WTC11 (cell line): ENCODE data around the gene PGLYRP2. TPM values are rescaled to one million over a fixed set of nuclear protein-coding genes. Genes with fewer than 3 reads are reported as not detected.

Source experiments
- ATAC-seq: fragments of 200-7000 bp; cut with Tn5 transposase; 2 replicates; pipeline ENCODE4 v1.10.0; 2021; ENCODE audit warnings: mild to moderate bottlenecking, moderate library complexity
- CTCF ChIA-PET: fragments of 300-600 bp; sonication (Branson Sonifier 250); formaldehyde crosslinking; loops from one replicate; lab custom pipeline; 2021; ENCODE audit warnings: antibody characterized with exemption; lab: Charles Lee
- POLR2A ChIA-PET: fragments of 350-600 bp; sonication (Branson Sonifier 250); formaldehyde crosslinking; loops from one replicate; lab custom pipeline; 2021; ENCODE audit warnings: antibody characterized with exemption; lab: Charles Lee
- DNase-seq: peaks from one replicate; pipeline ENCODE4 v3.0.0; 2021; ENCODE audit warnings: low spot score
- H3K27ac Mint-ChIP-seq: 2 replicates; pipeline ENCODE4 v1.8.0; 2021; ENCODE audit warnings: mixed read lengths
- H3K27me3 Mint-ChIP-seq: 2 replicates; pipeline ENCODE4 v1.8.0; 2021; ENCODE audit warnings: low read depth, mild to moderate bottlenecking, moderate library complexity, mixed read lengths
- H3K36me3 Mint-ChIP-seq: 2 replicates; pipeline ENCODE4 v1.8.0; 2021; ENCODE audit warnings: mixed read lengths
- H3K4me1 Mint-ChIP-seq: 2 replicates; pipeline ENCODE4 v1.8.0; 2022; ENCODE audit warnings: mixed read lengths
- H3K4me3 Mint-ChIP-seq: 2 replicates; pipeline ENCODE4 v1.8.0; 2021; ENCODE audit warnings: mild to moderate bottlenecking, moderate library complexity, mixed read lengths
- H3K9me3 Mint-ChIP-seq: 2 replicates; pipeline ENCODE4 v1.8.0; 2021; ENCODE audit warnings: mixed read lengths
- ATF3 ChIP-seq: sonication (generic); formaldehyde crosslinking; conservative IDR thresholded peaks from 2 replicates; pipeline ENCODE4 v1.8.1; 2022; ENCODE audit warnings: mild to moderate bottlenecking, missing genetic modification reagents
- ETV6 ChIP-seq: sonication (generic); formaldehyde crosslinking; IDR thresholded peaks from 2 replicates; pipeline ENCODE4 v1.8.1; 2022; ENCODE audit warnings: mild to moderate bottlenecking, missing genetic modification reagents
- FOXK1 ChIP-seq: sonication (generic); formaldehyde crosslinking; IDR thresholded peaks from 2 replicates; pipeline ENCODE4 v1.8.0; 2022; ENCODE audit warnings: mild to moderate bottlenecking, moderate library complexity, missing genetic modification reagents
- KAT7 ChIP-seq: sonication (generic); formaldehyde crosslinking; IDR thresholded peaks from 2 replicates; pipeline ENCODE4 v1.8.1; 2023; ENCODE audit warnings: missing genetic modification reagents, mild to moderate bottlenecking, borderline replicate concordance
- MXD4 ChIP-seq: fragments of 250-450 bp; sonication (Bioruptor Pico); IDR thresholded peaks from 2 replicates; pipeline ENCODE4 v1.8.0; 2021; ENCODE audit warnings: mild to moderate bottlenecking, moderate library complexity, borderline replicate concordance
- NFATC4 ChIP-seq: fragments of 250-450 bp; sonication (Bioruptor Pico); IDR thresholded peaks from 2 replicates; pipeline ENCODE4 v1.9.0; 2021; ENCODE audit warnings: mild to moderate bottlenecking
- RORB ChIP-seq: fragments of 250-450 bp; sonication (Bioruptor Pico); IDR thresholded peaks from 2 replicates; pipeline ENCODE4 v1.9.0; 2021; ENCODE audit warnings: mild to moderate bottlenecking
- SOX15 ChIP-seq: fragments of 250-450 bp; sonication (Bioruptor Pico); IDR thresholded peaks from 2 replicates; pipeline ENCODE4 v1.9.0; 2021; ENCODE audit warnings: mild to moderate bottlenecking
- TEAD4 ChIP-seq: sonication (generic); formaldehyde crosslinking; IDR thresholded peaks from 2 replicates; pipeline ENCODE4 v1.8.0; 2022; ENCODE audit warnings: mild to moderate bottlenecking, missing genetic modification reagents
- ZBTB21 ChIP-seq: sonication (generic); formaldehyde crosslinking; IDR thresholded peaks from 2 replicates; pipeline ENCODE4 v1.8.1; 2023; ENCODE audit warnings: mild to moderate bottlenecking, missing genetic modification reagents, borderline replicate concordance
- ZNF219 ChIP-seq: sonication (generic); formaldehyde crosslinking; IDR thresholded peaks from 2 replicates; pipeline ENCODE4 v1.8.0; 2023; ENCODE audit warnings: missing genetic modification reagents, mild to moderate bottlenecking, borderline replicate concordance
- ZNF232 ChIP-seq: sonication (generic); formaldehyde crosslinking; IDR thresholded peaks from 2 replicates; pipeline ENCODE4 v1.8.0; 2022; ENCODE audit warnings: mild to moderate bottlenecking, missing genetic modification reagents
- ZNF263 ChIP-seq: sonication (generic); formaldehyde crosslinking; IDR thresholded peaks from 2 replicates; pipeline ENCODE4 v1.8.1; 2022; ENCODE audit warnings: low read depth, mild to moderate bottlenecking, moderate library complexity, missing genetic modification reagents
- ZNF671 ChIP-seq: fragments of 250-450 bp; sonication (Bioruptor Pico); IDR thresholded peaks from 2 replicates; pipeline ENCODE4 v1.8.0; 2021; ENCODE audit warnings: mild to moderate bottlenecking
- ZSCAN18 ChIP-seq: fragments of 250-450 bp; sonication (Bioruptor Pico); IDR thresholded peaks from 2 replicates; pipeline ENCODE4 v2.1.2; 2022; ENCODE audit warnings: mild to moderate bottlenecking, moderate library complexity
- total RNA-seq: library from RNA; stranded (reverse); gene quantifications from 3 replicates; pipeline ENCODE4 v1.2.3, GENCODE V29; 2021
- TF ChIP-seq, protein P1 (sequence below): fragments of 200-600 bp; IDR thresholded peaks from 2 replicates; pipeline ENCODE4 v1.8.0; 2022; ENCODE audit warnings: antibody characterized with exemption
- TF ChIP-seq, protein P2 (sequence below): sonication (generic); formaldehyde crosslinking; IDR thresholded peaks from 2 replicates; pipeline ENCODE4 v1.8.1; 2022; ENCODE audit warnings: low read depth, missing genetic modification reagents, borderline replicate concordance
- TF ChIP-seq, protein P3 (sequence below): sonication (generic); formaldehyde crosslinking; IDR thresholded peaks from 2 replicates; pipeline ENCODE4 v1.8.1; 2022; ENCODE audit warnings: missing genetic modification reagents, borderline replicate concordance
- TF ChIP-seq, protein P4 (sequence below): sonication (generic); formaldehyde crosslinking; IDR thresholded peaks from 2 replicates; pipeline ENCODE4 v1.8.0; 2022; ENCODE audit warnings: mild to moderate bottlenecking, missing genetic modification reagents

Gene PGLYRP2
- total RNA-seq, 1 experiment from 2014 or later, result not detected

GRCh38 chr19:15501596-15501995, 22.3 kb upstream of the PGLYRP2 start (continued):
- TF ChIP-seq, protein P1, sequence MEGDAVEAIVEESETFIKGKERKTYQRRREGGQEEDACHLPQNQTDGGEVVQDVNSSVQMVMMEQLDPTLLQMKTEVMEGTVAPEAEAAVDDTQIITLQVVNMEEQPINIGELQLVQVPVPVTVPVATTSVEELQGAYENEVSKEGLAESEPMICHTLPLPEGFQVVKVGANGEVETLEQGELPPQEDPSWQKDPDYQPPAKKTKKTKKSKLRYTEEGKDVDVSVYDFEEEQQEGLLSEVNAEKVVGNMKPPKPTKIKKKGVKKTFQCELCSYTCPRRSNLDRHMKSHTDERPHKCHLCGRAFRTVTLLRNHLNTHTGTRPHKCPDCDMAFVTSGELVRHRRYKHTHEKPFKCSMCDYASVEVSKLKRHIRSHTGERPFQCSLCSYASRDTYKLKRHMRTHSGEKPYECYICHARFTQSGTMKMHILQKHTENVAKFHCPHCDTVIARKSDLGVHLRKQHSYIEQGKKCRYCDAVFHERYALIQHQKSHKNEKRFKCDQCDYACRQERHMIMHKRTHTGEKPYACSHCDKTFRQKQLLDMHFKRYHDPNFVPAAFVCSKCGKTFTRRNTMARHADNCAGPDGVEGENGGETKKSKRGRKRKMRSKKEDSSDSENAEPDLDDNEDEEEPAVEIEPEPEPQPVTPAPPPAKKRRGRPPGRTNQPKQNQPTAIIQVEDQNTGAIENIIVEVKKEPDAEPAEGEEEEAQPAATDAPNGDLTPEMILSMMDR, result no peak
- no peak for TF ChIP-seq KAT7
- no peak for TF ChIP-seq FOXK1 (CRISPR knock-in tag)
- TF ChIP-seq, protein P2, sequence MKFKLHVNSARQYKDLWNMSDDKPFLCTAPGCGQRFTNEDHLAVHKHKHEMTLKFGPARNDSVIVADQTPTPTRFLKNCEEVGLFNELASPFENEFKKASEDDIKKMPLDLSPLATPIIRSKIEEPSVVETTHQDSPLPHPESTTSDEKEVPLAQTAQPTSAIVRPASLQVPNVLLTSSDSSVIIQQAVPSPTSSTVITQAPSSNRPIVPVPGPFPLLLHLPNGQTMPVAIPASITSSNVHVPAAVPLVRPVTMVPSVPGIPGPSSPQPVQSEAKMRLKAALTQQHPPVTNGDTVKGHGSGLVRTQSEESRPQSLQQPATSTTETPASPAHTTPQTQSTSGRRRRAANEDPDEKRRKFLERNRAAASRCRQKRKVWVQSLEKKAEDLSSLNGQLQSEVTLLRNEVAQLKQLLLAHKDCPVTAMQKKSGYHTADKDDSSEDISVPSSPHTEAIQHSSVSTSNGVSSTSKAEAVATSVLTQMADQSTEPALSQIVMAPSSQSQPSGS (CRISPR knock-in tag), result no peak
- TF ChIP-seq NFATC4, result no peak
- no peak for TF ChIP-seq ZNF671 (CRISPR knock-in tag)
- no peak for TF ChIP-seq ZSCAN18 (CRISPR knock-in tag)

GRCh38 chr19:15498910-15499309, 19.6 kb upstream of the PGLYRP2 start:
- TF ChIP-seq ZNF219 (CRISPR knock-in tag) (no peak), KAT7 (no peak), ETV6 (CRISPR knock-in tag) (no peak), MXD4 (CRISPR knock-in tag) (no peak), ZNF263 (CRISPR knock-in tag) (no peak), TEAD4 (CRISPR knock-in tag) (no peak), ATF3 (CRISPR knock-in tag) (no peak), RORB (CRISPR knock-in tag) (no peak), SOX15 (CRISPR knock-in tag) (no peak), ZBTB21 (CRISPR knock-in tag) (no peak), ZNF232 (CRISPR knock-in tag) (no peak)
- TF ChIP-seq, protein P3, sequence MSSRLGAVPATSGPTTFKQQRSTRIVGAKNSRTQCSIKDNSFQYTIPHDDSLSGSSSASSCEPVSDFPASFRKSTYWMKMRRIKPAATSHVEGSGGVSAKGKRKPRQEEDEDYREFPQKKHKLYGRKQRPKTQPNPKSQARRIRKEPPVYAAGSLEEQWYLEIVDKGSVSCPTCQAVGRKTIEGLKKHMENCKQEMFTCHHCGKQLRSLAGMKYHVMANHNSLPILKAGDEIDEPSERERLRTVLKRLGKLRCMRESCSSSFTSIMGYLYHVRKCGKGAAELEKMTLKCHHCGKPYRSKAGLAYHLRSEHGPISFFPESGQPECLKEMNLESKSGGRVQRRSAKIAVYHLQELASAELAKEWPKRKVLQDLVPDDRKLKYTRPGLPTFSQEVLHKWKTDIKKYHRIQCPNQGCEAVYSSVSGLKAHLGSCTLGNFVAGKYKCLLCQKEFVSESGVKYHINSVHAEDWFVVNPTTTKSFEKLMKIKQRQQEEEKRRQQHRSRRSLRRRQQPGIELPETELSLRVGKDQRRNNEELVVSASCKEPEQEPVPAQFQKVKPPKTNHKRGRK (CRISPR knock-in tag), result no peak
- TF ChIP-seq, protein P4, sequence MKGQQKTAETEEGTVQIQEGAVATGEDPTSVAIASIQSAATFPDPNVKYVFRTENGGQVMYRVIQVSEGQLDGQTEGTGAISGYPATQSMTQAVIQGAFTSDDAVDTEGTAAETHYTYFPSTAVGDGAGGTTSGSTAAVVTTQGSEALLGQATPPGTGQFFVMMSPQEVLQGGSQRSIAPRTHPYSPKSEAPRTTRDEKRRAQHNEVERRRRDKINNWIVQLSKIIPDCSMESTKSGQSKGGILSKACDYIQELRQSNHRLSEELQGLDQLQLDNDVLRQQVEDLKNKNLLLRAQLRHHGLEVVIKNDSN (CRISPR knock-in tag), result no peak
- peak; percentile 62 for ATAC-seq
- H3K27ac Mint-ChIP-seq, result no peak overlapping the region
- ChIA-PET CTCF (no interaction called here), POLR2A (no interaction called here)
- H3K9me3 Mint-ChIP-seq, result peaks cover 9% of the 10 kb centered on the region
- H3K27me3 Mint-ChIP-seq, result peaks cover 8% of the 10 kb centered on the region
- H3K36me3 Mint-ChIP-seq, result no peaks in the 10 kb centered on the region
- peaks cover 4% of the 10 kb centered on the region for H3K4me1 Mint-ChIP-seq
- H3K4me3 Mint-ChIP-seq, result no peak overlapping the region
- DNase-seq, result peak; percentile 30
